T-helper 17 cell (primary cell): ENCODE data around the gene SRPK1. TPM values are rescaled to one million over a fixed set of nuclear protein-coding genes. Genes with fewer than 3 reads are reported as not detected.

Experiments
- ATAC-seq: fragments of 150-1000 bp; cut with Tn5 transposase; 2 replicates; pipeline ENCODE4 v1.10.0; 2021; ENCODE audit warnings: mild to moderate bottlenecking, moderate library complexity
- DNase-seq, 3 donors: peaks; one replicate each; pipeline versions ENCODE4 v3.0.0 to v3.0.0-alpha.2; 2020 to 2021
- H3K9me3 ChIP-seq: one replicate; pipeline ENCODE4 v1.7.0; 2013; ENCODE audit warnings: low read length, mild to moderate bottlenecking; ENCODE audit not compliant: control insufficient read depth, poor library complexity, severe bottlenecking
- H3K27ac Mint-ChIP-seq: one replicate; pipeline ENCODE4 v1.8.0; 2022; ENCODE audit warnings: mild to moderate bottlenecking, moderate library complexity, mixed read lengths
- H3K27me3 Mint-ChIP-seq: one replicate; pipeline ENCODE4 v1.8.0; 2022; ENCODE audit warnings: mixed read lengths
- H3K36me3 Mint-ChIP-seq: one replicate; pipeline ENCODE4 v1.8.0; 2022; ENCODE audit warnings: low read depth, mixed read lengths
- H3K4me1 Mint-ChIP-seq: one replicate; pipeline ENCODE4 v1.8.0; 2022; ENCODE audit warnings: mild to moderate bottlenecking, mixed read lengths
- H3K4me3 Mint-ChIP-seq: one replicate; pipeline ENCODE4 v1.8.0; 2022; ENCODE audit warnings: mild to moderate bottlenecking, moderate library complexity, mixed read lengths
- total RNA-seq, 4 donors: library from RNA in 2 of 4; stranded (reverse) in 2 of 4; gene quantifications; one replicate each; pipeline ENCODE4 v1.2.3 and lab custom pipeline; 2022 to 2026

SRPK1 gene
- total RNA-seq, 2 donors from 2014 or later, result 44.9 to 46.4 TPM

DNA sequence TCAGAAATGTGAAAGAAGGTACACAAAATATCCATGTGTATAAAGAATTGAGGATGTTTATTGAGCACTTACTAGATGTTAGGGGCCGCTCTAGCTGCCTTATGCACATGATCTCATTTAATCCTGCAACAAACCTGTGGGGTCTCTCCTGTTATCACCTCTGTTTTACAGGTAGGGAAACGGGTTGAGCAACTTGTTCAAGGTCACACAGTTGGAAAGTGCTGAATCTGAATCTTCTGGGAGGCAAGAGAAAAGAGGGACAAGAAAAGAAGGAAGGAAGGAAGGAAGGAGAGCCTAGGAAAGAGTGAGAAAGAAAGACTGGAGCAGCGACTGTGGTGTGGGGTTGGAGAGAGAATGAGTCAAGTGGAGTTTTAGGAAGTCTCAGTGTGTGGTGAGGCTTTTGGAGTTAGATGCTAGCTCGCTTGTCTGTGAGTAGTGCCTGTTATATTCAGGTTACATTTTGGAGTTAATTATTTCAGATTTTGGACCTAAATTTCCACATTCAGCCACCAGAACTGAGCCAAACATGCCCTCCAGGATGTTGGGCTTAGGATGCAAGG lies 132.4 kb downstream of the SRPK1 start:
- ATAC-seq (no peak), DNase-seq (no peak)
- no peaks in the 10 kb centered on the region for H3K9me3 ChIP-seq
- Mint-ChIP-seq H3K36me3 (peaks cover 2% of the 10 kb centered on the region), H3K4me1 (no peaks in the 10 kb centered on the region), H3K27ac (no peak overlapping the region), H3K27me3 (peaks cover 63% of the 10 kb centered on the region), H3K4me3 (no peak overlapping the region)

GRCh38 chr6:35787266-35788218 lies 133.4 kb downstream of the SRPK1 start:
- no peaks in the 10 kb centered on the region for H3K4me1 Mint-ChIP-seq
- no peaks in the 10 kb centered on the region for H3K9me3 ChIP-seq
- H3K27me3 Mint-ChIP-seq, result peaks cover 64% of the 10 kb centered on the region
- H3K4me3 Mint-ChIP-seq, result no peak overlapping the region
- peaks cover 2% of the 10 kb centered on the region for H3K36me3 Mint-ChIP-seq
- DNase-seq, result no peak
- no peak for ATAC-seq
- H3K27ac Mint-ChIP-seq, result no peak overlapping the region

DNA sequence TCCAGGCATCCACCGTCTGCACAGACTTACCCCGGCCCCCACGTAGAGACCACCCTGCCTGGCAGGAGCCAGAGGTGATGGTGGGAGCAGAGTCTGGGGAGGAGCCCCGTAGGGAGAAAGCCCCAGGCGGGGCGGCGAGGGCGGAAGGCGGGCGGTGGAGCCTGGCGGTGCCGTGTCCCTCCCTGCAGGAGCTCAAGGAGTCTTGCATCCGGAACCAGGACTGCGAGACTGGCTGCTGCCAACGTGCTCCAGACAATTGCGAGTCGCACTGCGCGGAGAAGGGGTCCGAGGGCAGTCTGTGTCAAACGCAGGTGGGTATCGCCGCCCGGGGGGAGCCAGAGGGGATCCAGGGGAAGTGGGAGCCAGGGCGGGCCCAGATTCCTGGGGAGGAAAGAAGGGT lies 134.1 kb downstream of the SRPK1 start:
- ATAC-seq, result no peak
- no peak overlapping the region for H3K27ac Mint-ChIP-seq
- H3K9me3 ChIP-seq, result no peaks in the 10 kb centered on the region
- H3K4me1 Mint-ChIP-seq, result no peaks in the 10 kb centered on the region
- no peak for DNase-seq
- peaks cover 2% of the 10 kb centered on the region for H3K36me3 Mint-ChIP-seq
- peaks cover 71% of the 10 kb centered on the region for H3K27me3 Mint-ChIP-seq
- H3K4me3 Mint-ChIP-seq, result no peak overlapping the region

GRCh38 chr6:35786272-35786671 lies 134.6 kb downstream of the SRPK1 start:
- DNase-seq, result no peak
- Mint-ChIP-seq H3K27me3 (peaks cover 73% of the 10 kb centered on the region), H3K4me3 (no peak overlapping the region), H3K27ac (no peak overlapping the region), H3K4me1 (no peaks in the 10 kb centered on the region), H3K36me3 (peaks cover 2% of the 10 kb centered on the region)
- ATAC-seq, result no peak
- H3K9me3 ChIP-seq, result no peaks in the 10 kb centered on the region

DNA sequence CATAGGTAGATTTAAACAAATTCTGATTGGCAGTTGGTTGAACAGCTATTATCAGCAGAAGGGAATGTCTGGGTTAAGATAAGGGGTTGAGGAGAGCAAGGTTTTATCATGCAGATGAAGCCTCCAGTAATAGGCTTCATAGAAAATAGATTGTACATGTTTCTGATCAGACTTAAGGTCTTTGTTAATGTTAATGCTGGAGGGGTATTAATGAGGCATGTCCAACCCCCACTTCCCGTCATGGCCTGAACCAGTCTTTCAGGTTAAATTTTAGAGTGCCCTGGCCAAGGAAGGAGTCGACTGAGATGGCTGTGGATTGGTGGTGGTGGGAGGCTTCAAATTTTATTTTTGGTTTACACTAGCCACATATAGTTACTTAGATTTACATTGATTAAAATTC lies 136.7 kb downstream of the SRPK1 start:
- no peak overlapping the region for H3K27ac Mint-ChIP-seq
- DNase-seq (no peak), ATAC-seq (no peak)
- no peaks in the 10 kb centered on the region for H3K36me3 Mint-ChIP-seq
- H3K4me3 Mint-ChIP-seq, result no peak overlapping the region
- H3K9me3 ChIP-seq, result no peaks in the 10 kb centered on the region
- peaks cover 65% of the 10 kb centered on the region for H3K27me3 Mint-ChIP-seq
- peaks cover 3% of the 10 kb centered on the region for H3K4me1 Mint-ChIP-seq

Other genes starting within 250 kb of the SRPK1 start
- 10 to 100 TPM; 53.3 to 60.8 TPM for gene FKBP5, start 232.2 kb downstream of the SRPK1 start, total RNA-seq
- 1 to 10 TPM in 1 of 2 donors, under 1 TPM in 1; 0.78 to 1.2 TPM for gene ARMC12, start 184.1 kb downstream of the SRPK1 start, total RNA-seq
- not detected for gene CLPSL2, start 144.5 kb downstream of the SRPK1 start, total RNA-seq
- not detected for gene CLPSL1, start 140.1 kb downstream of the SRPK1 start, total RNA-seq
- not detected for gene CLPS, start 123.8 kb downstream of the SRPK1 start, total RNA-seq
- gene LHFPL5, start 115.7 kb downstream of the SRPK1 start, total RNA-seq, result not detected
- gene SLC26A8, start 103.5 kb upstream of the SRPK1 start, total RNA-seq, result under 1 TPM in 1 of 2 donors, not detected in 1; 0.37 TPM
- gene MAPK14, start 106.7 kb upstream of the SRPK1 start, total RNA-seq, result 10 to 100 TPM; 43.7 to 48.1 TPM
- 10 to 100 TPM; 32.1 to 33.7 TPM for gene MAPK13, start 209.4 kb upstream of the SRPK1 start, total RNA-seq